Measurements from ENCODE around the gene CEP112. TPM values are rescaled to one million over a fixed set of nuclear protein-coding genes. Genes with fewer than 3 reads are reported as not detected.

CEP112 gene
- total and polyA plus RNA-seq, 2 experiments from 2014 or later = 4.0 to 4.3 TPM

- Mint-ChIP-seq H3K36me3 (ENCODE audit: low read depth) (no peaks in the 10 kb centered on the region; the same call in 2 of the 3 replicates), H3K4me3 (no peak overlapping the region), H3K9me3 (peaks cover 4% of the 10 kb centered on the region; the same call in 1 of the 3 replicates), H3K4me1 (peaks cover 14% of the 10 kb centered on the region), H3K27ac (no peak overlapping the region), H3K27me3 (ENCODE audit: insufficient read depth, low read depth, poor library complexity) (no peaks in the 10 kb centered on the region)
- Histone ChIP-seq H2AFZ (no peak overlapping the region), H3K4me1 (ENCODE audit: insufficient read depth) (peaks cover 10% of the 10 kb centered on the region; the same call in 1 of the 2 replicates), H3K36me3 (ENCODE audit: insufficient read depth) (no peaks in the 10 kb centered on the region), H3K27ac (ENCODE audit: low read depth) (no peak overlapping the region), H4K20me1 (replicated peaks; ENCODE audit: insufficient read depth) (no peaks in the 10 kb centered on the region), H3K4me2 (no peak overlapping the region), H3K4me3 (no peak overlapping the region), H3K79me2 (replicated peaks; ENCODE audit: insufficient read depth) (no peaks in the 10 kb centered on the region), H3F3A (replicated peaks; ENCODE audit: low read depth) (no peaks in the 10 kb centered on the region), H3K27me3 (ENCODE audit: insufficient read depth) (no peaks in the 10 kb centered on the region), H3K9me2 (ENCODE audit: insufficient read depth) (no peaks in the 10 kb centered on the region)
- ATAC-seq (no peak), DNase-seq (ENCODE audit: low spot score) (no peak)
- TF ChIP-seq ZNF114 (CRISPR knock-in tag; IDR thresholded peaks at IDR 0.05) (no peak), POLR2AphosphoS5 (IDR thresholded peaks at IDR 0.05; ENCODE audit: low read depth) (no peak), ZNF331 (CRISPR knock-in tag; IDR thresholded peaks at IDR 0.05; ENCODE audit: low read depth) (no peak), CTCF (conservative IDR thresholded peaks at IDR 0.05; ENCODE audit: low read depth in 2 of 2) (no peak), CREB1 (CRISPR knock-in tag; IDR thresholded peaks at IDR 0.05; ENCODE audit: low read depth) (no peak)
Observed at GRCh38 chr17:65670667-65671371, 521.1 kb downstream of the CEP112 start.

GRCh38 chr17:65668211-65668610 is 523.7 kb downstream of the CEP112 start:
- Histone ChIP-seq H2AFZ (0 out of 2 replicates have a peak overlapping the region, but pooled peaks have one; percentile 32), H3K27ac (ENCODE audit: low read depth) (no peak overlapping the region), H3K9me2 (ENCODE audit: insufficient read depth) (no peaks in the 10 kb centered on the region), H3K4me1 (ENCODE audit: insufficient read depth) (peaks cover 10% of the 10 kb centered on the region; the same call in 1 of the 2 replicates), H3K27me3 (ENCODE audit: insufficient read depth) (no peaks in the 10 kb centered on the region), H3F3A (replicated peaks; ENCODE audit: low read depth) (no peaks in the 10 kb centered on the region), H3K4me2 (no peak overlapping the region), H4K20me1 (replicated peaks; ENCODE audit: insufficient read depth) (no peaks in the 10 kb centered on the region), H3K36me3 (ENCODE audit: insufficient read depth) (no peaks in the 10 kb centered on the region), H3K79me2 (replicated peaks; ENCODE audit: insufficient read depth) (no peaks in the 10 kb centered on the region), H3K4me3 (no peak overlapping the region)
- DNase-seq (ENCODE audit: low spot score) (no peak), ATAC-seq (no peak)
- Mint-ChIP-seq H3K27ac (no peak overlapping the region; the same call in 1 of the 2 replicates), H3K27me3 (ENCODE audit: insufficient read depth, low read depth, poor library complexity) (no peaks in the 10 kb centered on the region), H3K4me3 (no peak overlapping the region), H3K4me1 (peaks cover 14% of the 10 kb centered on the region), H3K36me3 (ENCODE audit: low read depth) (no peaks in the 10 kb centered on the region), H3K9me3 (no peaks in the 10 kb centered on the region; the same call in 2 of the 3 replicates)
- TF ChIP-seq POLR2AphosphoS5 (IDR thresholded peaks at IDR 0.05; ENCODE audit: low read depth) (no peak), CTCF (conservative IDR thresholded peaks at IDR 0.05; ENCODE audit: low read depth in 2 of 2) (no peak), ZNF114 (CRISPR knock-in tag; IDR thresholded peaks at IDR 0.05) (no peak), JUNB (IDR thresholded peaks at IDR 0.05; ENCODE audit: unreplicated experiment) (no peak), ZNF462 (CRISPR knock-in tag; IDR thresholded peaks at IDR 0.05) (no peak), CREB1 (CRISPR knock-in tag; IDR thresholded peaks at IDR 0.05; ENCODE audit: low read depth) (no peak), STAT1 (IDR thresholded peaks at IDR 0.05; ENCODE audit: unreplicated experiment) (no peak), EZH2 (IDR thresholded peaks at IDR 0.05; ENCODE audit: low read depth, unreplicated experiment) (no peak)
